ENCODE results near the gene FCHSD2. TPM values are rescaled to one million over a fixed set of nuclear protein-coding genes. Genes with fewer than 3 reads are reported as not detected.

Gene FCHSD2
- total and polyA plus RNA-seq, 2 of the 8 experiments (the other 6 are each of a cell fraction or from before 2014, with no cell fraction given): 4.1 to 7.8 TPM

DNA sequence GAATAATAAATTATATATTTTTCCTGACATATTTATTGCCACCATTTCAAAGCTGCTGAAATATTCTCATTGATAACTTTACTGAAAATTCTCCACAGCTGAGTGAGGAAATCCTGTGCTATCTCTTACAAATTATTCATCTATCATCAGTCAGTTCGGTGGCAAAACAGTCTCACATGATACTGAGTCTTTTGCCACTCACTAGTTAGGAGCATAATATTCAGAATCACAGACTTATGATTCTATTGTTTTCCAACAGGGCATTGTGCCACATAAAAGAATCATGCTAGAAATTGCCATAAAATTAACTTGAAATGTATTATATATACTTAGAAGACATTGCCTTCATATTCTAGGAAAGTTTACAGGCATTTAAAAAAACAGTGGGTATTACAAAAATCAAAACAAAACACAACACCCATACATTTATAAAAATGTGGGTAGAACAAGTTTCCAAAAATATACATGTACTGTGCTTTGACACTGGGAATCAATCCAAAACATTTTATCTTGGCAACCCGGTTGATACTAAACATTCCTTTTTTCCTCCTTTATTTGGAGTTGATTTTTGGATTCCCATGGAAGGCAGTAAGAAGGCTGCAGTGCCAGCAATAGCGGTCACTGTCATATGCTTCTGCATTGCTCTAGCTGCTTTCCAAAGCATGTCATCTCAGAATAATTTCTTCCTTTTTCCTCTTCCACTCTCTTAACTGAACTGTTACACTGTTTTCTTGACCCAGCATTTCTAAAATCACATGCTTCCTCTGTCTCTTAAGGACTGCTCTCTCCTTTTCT, 285.4 kb downstream of the FCHSD2 start:
- Histone ChIP-seq H3K27me3 (replicated peaks in 1 of 4; ENCODE audit: control insufficient read depth in 3 of 4, extremely low read depth in 1 of 4, insufficient read depth in 3 of 4, low read length in 3 of 4) (no peaks in the 10 kb centered on the region), H2BK12ac (ENCODE audit: low read depth, low read length) (no peak overlapping the region), H3K27ac (ENCODE audit: low read depth, low read length) (no peak overlapping the region), H3K79me1 (ENCODE audit: low read depth, low read length) (no peaks in the 10 kb centered on the region), H3K9ac (replicated peaks in 1 of 4; ENCODE audit: extremely low read depth in 1 of 4, low read depth in 3 of 4, low read length in 3 of 4) (no peak overlapping the region), H3K4ac (replicated peaks; ENCODE audit: insufficient read length, low read depth, low read length) (no peak overlapping the region), H4K20me1 (replicated peaks in 1 of 2; ENCODE audit: control insufficient read depth in 1 of 2, insufficient read depth in 2 of 2, low read length in 2 of 2) (no peaks in the 10 kb centered on the region), H3K9me3 (ENCODE audit: insufficient read depth in 2 of 2, low read depth in 1 of 2, low read length in 1 of 2) (no peaks in the 10 kb centered on the region), H4K91ac (replicated peaks; ENCODE audit: insufficient read length, low read length) (no peak overlapping the region), H2BK20ac (ENCODE audit: low read length) (no peak overlapping the region), H3K36me3 (ENCODE audit: control insufficient read depth in 2 of 4, insufficient read depth in 4 of 4, low read length in 3 of 4) (no peaks in the 10 kb centered on the region), H3K4me3 (ENCODE audit: extremely low read depth in 1 of 4, insufficient read depth in 2 of 4, low read depth in 3 of 4, low read length in 4 of 4) (no peak overlapping the region), H3K56ac (replicated peaks; ENCODE audit: insufficient read length, low read depth, low read length) (no peak overlapping the region), H4K8ac (ENCODE audit: extremely low read depth, insufficient read depth, low read length) (no peak overlapping the region), H3K18ac (ENCODE audit: extremely low read depth, low read length) (no peak overlapping the region), H2AK5ac (ENCODE audit: low read depth, low read length) (no peak overlapping the region), H2BK120ac (replicated peaks; ENCODE audit: low read depth, low read length) (no peak overlapping the region), H3K23me2 (ENCODE audit: low read depth, low read length) (no peaks in the 10 kb centered on the region), H2BK5ac (ENCODE audit: low read depth, low read length) (no peak overlapping the region), H2AFZ (ENCODE audit: low read length) (no peak overlapping the region), H2BK15ac (ENCODE audit: low read length) (no peak overlapping the region), H3K23ac (ENCODE audit: insufficient read length) (no peak overlapping the region), H4K5ac (ENCODE audit: insufficient read length, low read depth, low read length) (no peak overlapping the region), H3K14ac (ENCODE audit: insufficient read length) (no peak overlapping the region), H3K4me2 (ENCODE audit: insufficient read depth in 1 of 2, low read depth in 2 of 2, low read length in 2 of 2) (no peak overlapping the region), H3K4me1 (replicated peaks in 1 of 4; ENCODE audit: control insufficient read depth in 3 of 4, insufficient read depth in 4 of 4, low read length in 3 of 4) (no peaks in the 10 kb centered on the region), H3K79me2 (ENCODE audit: control insufficient read depth in 1 of 2, insufficient read depth in 2 of 2, low read length in 2 of 2) (no peaks in the 10 kb centered on the region)
- no peak for FAIRE-seq
- CTCF ChIA-PET (ENCODE audit: partially characterized antibody): interaction anchor here (1.3 to 2.5 kb wide), 3 partner anchors 15 to 321 kb away, joined by 3 to 11 read pairs (median 8); no protein-coding TSS in a partner anchor
- POLR2A ChIA-PET (ENCODE audit: partially characterized antibody): no interaction called here
- no peak for DNase-seq (ENCODE audit: low read depth in 1 of 2, low spot score in 2 of 2)
- 56% methylated on average over 3 of the region's 3 CpGs; no CpG with 5 or more reads in 1 of the 2 experiments for WGBS, 2 experiments (ENCODE audit: extremely low coverage in 1 of 2, insufficient coverage in 1 of 2, insufficient read length in 1 of 2, insufficient replicate concordance in 2 of 2, low coverage in 1 of 2, low lambda C conversion rate in 2 of 2, missing lambda C conversion rate in 1 of 2)
- TF ChIP-seq TAF1 (IDR thresholded peaks at IDR 0.05; ENCODE audit: low read depth, low read length): no peak
- no peak for TF ChIP-seq SP1 (IDR thresholded peaks at IDR 0.05; ENCODE audit: low read depth, low read length)
- no peak for TF ChIP-seq CEBPB (IDR thresholded peaks at IDR 0.05; ENCODE audit: low read depth, low read length)
- no peak for TF ChIP-seq NRF1 (IDR thresholded peaks at IDR 0.05; ENCODE audit: low read depth, low read length)
- TF ChIP-seq CHD1 (IDR thresholded peaks at IDR 0.05; ENCODE audit: low read depth, low read length): no peak
- no peak for TF ChIP-seq POU5F1 (IDR thresholded peaks at IDR 0.05; ENCODE audit: low read depth, low read length)
- TF ChIP-seq EGR1 (IDR thresholded peaks at IDR 0.05; ENCODE audit: borderline replicate concordance, low read depth, low read length): no peak
- TF ChIP-seq ATF3 (IDR thresholded peaks at IDR 0.05; ENCODE audit: insufficient read depth, low read depth, low read length): no peak
- TF ChIP-seq CTBP2 (IDR thresholded peaks at IDR 0.05; ENCODE audit: borderline replicate concordance, insufficient read depth, insufficient read length, low read length): no peak
- no peak for TF ChIP-seq BACH1 (IDR thresholded peaks at IDR 0.05; ENCODE audit: low read length)
- no peak for TF ChIP-seq KDM4A (IDR thresholded peaks at IDR 0.05; ENCODE audit: low read depth, low read length, severe bottlenecking)
- no peak for TF ChIP-seq JUN (IDR thresholded peaks at IDR 0.05; ENCODE audit: low read depth, low read length)
- no peak for TF ChIP-seq BRCA1 (IDR thresholded peaks at IDR 0.05; ENCODE audit: low read depth, low read length)
